ENCODE measurements around the gene ZNF384. TPM values are rescaled to one million over a fixed set of nuclear protein-coding genes. Genes with fewer than 3 reads are reported as not detected.

ZNF384 gene
- total RNA-seq, 1 experiment from 2014 or later, result 88.0 TPM

DNA sequence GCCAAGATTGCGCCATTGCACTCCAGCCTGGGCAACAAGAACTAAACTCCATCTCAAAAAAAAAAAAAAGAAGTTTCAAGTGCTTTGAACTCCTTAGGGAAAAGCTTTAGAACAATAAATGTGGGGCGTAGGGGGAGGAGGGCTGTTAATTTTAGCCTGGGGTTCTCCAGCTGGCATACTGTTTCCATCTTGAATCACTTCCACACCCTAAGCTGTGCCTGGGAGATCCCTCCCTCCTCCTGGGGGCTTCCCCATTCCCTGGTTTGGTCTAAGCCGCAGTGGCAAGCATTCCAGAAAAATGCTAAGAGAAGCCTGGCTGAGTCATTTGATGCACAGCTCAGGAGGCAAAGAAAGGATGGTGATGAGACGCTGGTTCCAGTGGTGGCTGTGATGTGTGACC is 2.3 kb upstream of the ZNF384 start:
- H2BK120ac ChIP-seq (ENCODE audit: low read depth, low read length, poor library complexity, severe bottlenecking), result no peak overlapping the region
- no peak overlapping the region for H2AFZ ChIP-seq (ENCODE audit: low read length)
- H3K27me3 ChIP-seq (ENCODE audit: insufficient read depth, low read length), result no peaks in the 10 kb centered on the region
- H3K4ac ChIP-seq (ENCODE audit: low read depth, low read length), result no peak overlapping the region
- no peak overlapping the region for H3K56ac ChIP-seq (ENCODE audit: insufficient read length, low read depth, low read length)
- H3T11ph ChIP-seq (ENCODE audit: low read length), result no peak overlapping the region
- H4K5ac ChIP-seq (ENCODE audit: insufficient read length, low read depth, low read length), result no peak overlapping the region
- H3K79me2 ChIP-seq (ENCODE audit: insufficient read depth, low read length), result peaks cover 19% of the 10 kb centered on the region; the same call in 1 of the 2 replicates
- H4K20me1 ChIP-seq (ENCODE audit: control insufficient read depth, insufficient read depth, insufficient read length), result no peaks in the 10 kb centered on the region
- H3K4me1 Mint-ChIP-seq, result peaks cover 14 to 25% of the 10 kb centered on the region in 2 experiments
- H3K14ac ChIP-seq (ENCODE audit: insufficient read depth, low read length), result no peak overlapping the region
- peaks cover 7% of the 10 kb centered on the region for H3K27me3 Mint-ChIP-seq (ENCODE audit: low read depth)
- no peak overlapping the region for H3K27ac Mint-ChIP-seq
- H2BK12ac ChIP-seq (ENCODE audit: insufficient read length, low read depth, low read length), result no peak overlapping the region
- no peak overlapping the region for H4K91ac ChIP-seq (ENCODE audit: insufficient read length, low read depth, low read length)
- H2BK15ac ChIP-seq (ENCODE audit: low read depth, low read length), result no peak overlapping the region
- no peak overlapping the region for H4K8ac ChIP-seq (replicated peaks; ENCODE audit: insufficient read length, low read depth, low read length)
- H3K4me2 ChIP-seq (ENCODE audit: insufficient read depth, insufficient read length, low read length), result no peak overlapping the region
- H3K36me3 Mint-ChIP-seq (ENCODE audit: insufficient read depth in 1 of 3, low read depth in 3 of 3), result peaks cover 5 to 21% (median 6%) of the 10 kb centered on the region in 3 experiments; a peak in 6 of 7 replicates
- DNase-seq, result no peak
- H3K9me3 ChIP-seq (ENCODE audit: control insufficient read depth, low read depth, low read length), result no peaks in the 10 kb centered on the region
- WGBS (ENCODE audit: extremely low coverage, insufficient read length, low lambda C conversion rate), result no CpG with 5 or more reads among the region's 4 CpGs
- TF ChIP-seq, protein P1, sequence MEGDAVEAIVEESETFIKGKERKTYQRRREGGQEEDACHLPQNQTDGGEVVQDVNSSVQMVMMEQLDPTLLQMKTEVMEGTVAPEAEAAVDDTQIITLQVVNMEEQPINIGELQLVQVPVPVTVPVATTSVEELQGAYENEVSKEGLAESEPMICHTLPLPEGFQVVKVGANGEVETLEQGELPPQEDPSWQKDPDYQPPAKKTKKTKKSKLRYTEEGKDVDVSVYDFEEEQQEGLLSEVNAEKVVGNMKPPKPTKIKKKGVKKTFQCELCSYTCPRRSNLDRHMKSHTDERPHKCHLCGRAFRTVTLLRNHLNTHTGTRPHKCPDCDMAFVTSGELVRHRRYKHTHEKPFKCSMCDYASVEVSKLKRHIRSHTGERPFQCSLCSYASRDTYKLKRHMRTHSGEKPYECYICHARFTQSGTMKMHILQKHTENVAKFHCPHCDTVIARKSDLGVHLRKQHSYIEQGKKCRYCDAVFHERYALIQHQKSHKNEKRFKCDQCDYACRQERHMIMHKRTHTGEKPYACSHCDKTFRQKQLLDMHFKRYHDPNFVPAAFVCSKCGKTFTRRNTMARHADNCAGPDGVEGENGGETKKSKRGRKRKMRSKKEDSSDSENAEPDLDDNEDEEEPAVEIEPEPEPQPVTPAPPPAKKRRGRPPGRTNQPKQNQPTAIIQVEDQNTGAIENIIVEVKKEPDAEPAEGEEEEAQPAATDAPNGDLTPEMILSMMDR (conservative IDR thresholded peaks at IDR 0.05), result no peak
- H2AK5ac ChIP-seq (ENCODE audit: insufficient read length, low read length), result no peak overlapping the region
- no peak overlapping the region for H3K18ac ChIP-seq (ENCODE audit: insufficient read length, low read depth, low read length)
- H3K23me2 ChIP-seq (ENCODE audit: insufficient read length, low read depth, low read length, poor library complexity, severe bottlenecking), result peaks cover 8% of the 10 kb centered on the region
- H3K27ac ChIP-seq (ENCODE audit: insufficient read length, low read depth, low read length), result no peak overlapping the region
- no peak overlapping the region for H3K9ac ChIP-seq (ENCODE audit: extremely low read depth, insufficient read length, low read length)
- no peaks in the 10 kb centered on the region for H3K9me3 Mint-ChIP-seq
- peaks cover 3% of the 10 kb centered on the region for H3K79me1 ChIP-seq (ENCODE audit: insufficient read depth, low read depth, low read length, poor library complexity, severe bottlenecking)
- H3K23ac ChIP-seq (ENCODE audit: insufficient read length, low read depth, low read length), result no peak overlapping the region
- H3K4me3 Mint-ChIP-seq, result no peak overlapping the region; a peak in 2 of 5 replicates
- H2BK20ac ChIP-seq (ENCODE audit: low read depth, low read length, poor library complexity, severe bottlenecking), result no peak overlapping the region
- H2BK5ac ChIP-seq (ENCODE audit: insufficient read length, low read length), result no peak overlapping the region
- H3K4me1 ChIP-seq (ENCODE audit: insufficient read depth, low read length), result no peaks in the 10 kb centered on the region

All from H9 (cell line).